Smooth muscle cell (in vitro differentiated cells): ENCODE measurements around the gene SPTBN4. TPM values are rescaled to one million over a fixed set of nuclear protein-coding genes. Genes with fewer than 3 reads are reported as not detected.

ENCODE experiments used
- DNase-seq: peaks from one replicate; lab custom pipeline; 2025; ENCODE audit not compliant: unreplicated experiment; lab: John Stamatoyannopoulos, UW
- H2AFZ ChIP-seq: fragments of 200-600 bp; sonication (generic); 2 replicates; pipeline ENCODE4 v1.6.0; 2016; ENCODE audit warnings: antibody characterized with exemption, low read depth, mild to moderate bottlenecking
- H3F3A ChIP-seq: fragments of 200-600 bp; sonication (generic); 2 replicates; pipeline ENCODE4 v1.6.0; 2017; ENCODE audit warnings: antibody characterized with exemption, low read depth
- H3K27ac ChIP-seq: fragments of 200-600 bp; sonication (generic); 2 replicates; pipeline ENCODE4 v1.5.1; 2016; ENCODE audit warnings: low read depth, mild to moderate bottlenecking
- H3K27me3 ChIP-seq: fragments of 200-600 bp; sonication (generic); 2 replicates; pipeline ENCODE4 v1.6.1; 2016; ENCODE audit warnings: low read depth, mild to moderate bottlenecking
- H3K36me3 ChIP-seq: fragments of 200-600 bp; sonication (generic); 2 replicates; pipeline ENCODE4 v1.5.1; 2016; ENCODE audit warnings: low read depth
- H3K4me1 ChIP-seq: fragments of 200-600 bp; sonication (generic); 2 replicates; pipeline ENCODE4 v1.5.1; 2016; ENCODE audit warnings: low read depth
- H3K4me2 ChIP-seq: fragments of 200-600 bp; sonication (generic); 2 replicates; pipeline ENCODE4 v1.6.0; 2016; ENCODE audit warnings: mild to moderate bottlenecking
- H3K4me3 ChIP-seq: fragments of 200-600 bp; sonication (generic); 2 replicates; pipeline ENCODE4 v1.5.1; 2016; ENCODE audit warnings: mild to moderate bottlenecking
- H3K79me2 ChIP-seq: fragments of 200-600 bp; sonication (generic); 2 replicates; pipeline ENCODE4 v1.6.0; 2016; ENCODE audit warnings: low read depth, mild to moderate bottlenecking
- H3K9ac ChIP-seq: fragments of 200-600 bp; sonication (generic); 2 replicates; pipeline ENCODE4 v1.6.0; 2016; ENCODE audit warnings: low read depth
- H3K9me3 ChIP-seq: fragments of 200-600 bp; sonication (generic); replicated peaks from 2 replicates; pipeline ENCODE4 v1.5.1; 2016; ENCODE audit warnings: low read depth
- H4K20me1 ChIP-seq: fragments of 200-600 bp; sonication (generic); 2 replicates; pipeline ENCODE4 v1.6.0; 2016; ENCODE audit warnings: low read depth
- WGBS: methylation state at CpG from one replicate; pipeline ENCODE4 v1.1.7; 2016; ENCODE audit warnings: low lambda C conversion rate; 5-methylcytosine and 5-hydroxymethylcytosine counted together
- polyA plus RNA-seq: library from polyadenylated mRNA; unstranded; fragments of >200 nt; fragmentation: Nextera tagmentation; extraction: Ambion mirVana; gene quantifications from 2 replicates; pipeline ENCODE4 v1.2.1, GENCODE V29; 2016
- total RNA-seq: library from RNA; depleted of rRNA; stranded (reverse); fragments of >200 nt; gene quantifications from 2 replicates; pipeline ENCODE4 v1.2.3, GENCODE V29; 2014
- TF ChIP-seq, protein P1 (sequence below): fragments of 200-600 bp; sonication (generic); IDR thresholded peaks from 2 replicates; pipeline ENCODE4 v1.5.1; 2017; ENCODE audit warnings: borderline replicate concordance, mild to moderate bottlenecking, antibody characterized with exemption; ENCODE audit not compliant: insufficient read depth, poor library complexity, severe bottlenecking

Gene SPTBN4
- total and polyA plus RNA-seq, 2 experiments from 2014 or later, result 1.0 to 1.2 TPM

DNA sequence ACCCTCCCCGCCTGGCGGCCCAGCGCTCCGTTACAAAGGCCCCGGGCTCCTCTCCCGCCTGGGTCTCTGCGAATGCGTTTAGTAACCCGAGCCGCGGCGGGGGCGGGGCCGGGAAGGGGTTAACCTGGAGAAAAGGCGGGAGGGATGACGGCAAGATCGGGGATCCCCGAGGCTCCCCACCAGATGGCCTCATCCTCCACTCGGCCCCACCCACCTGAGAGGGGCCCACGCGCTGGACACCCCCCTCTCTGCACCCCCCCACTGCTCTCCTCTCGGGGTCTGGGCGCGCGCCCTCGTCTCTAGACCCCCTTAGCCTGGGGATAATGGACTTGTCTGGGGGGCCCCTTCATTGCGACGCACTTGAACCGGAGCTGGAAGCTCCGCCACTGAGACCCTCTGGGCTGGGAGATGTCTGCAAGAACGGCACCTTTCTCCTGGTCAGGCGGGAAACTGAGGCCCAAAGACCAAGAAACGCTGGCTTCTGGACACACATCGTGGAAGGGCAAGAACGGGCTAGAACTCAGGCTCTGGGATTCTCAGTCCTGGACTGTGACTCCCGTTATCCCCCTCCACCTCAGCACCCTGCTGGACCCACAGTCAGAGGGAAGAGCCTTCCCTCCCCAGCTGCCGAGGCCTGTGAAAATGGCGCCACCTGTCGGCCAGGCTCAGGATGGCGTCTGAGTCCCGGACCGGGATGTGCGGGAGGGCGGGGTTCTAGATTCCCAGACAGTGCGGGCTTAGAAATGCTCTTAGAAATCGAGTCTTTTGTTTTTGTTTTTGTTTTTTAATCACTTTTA is 131.5 kb downstream of the SPTBN4 start:
- TF ChIP-seq, protein P1, sequence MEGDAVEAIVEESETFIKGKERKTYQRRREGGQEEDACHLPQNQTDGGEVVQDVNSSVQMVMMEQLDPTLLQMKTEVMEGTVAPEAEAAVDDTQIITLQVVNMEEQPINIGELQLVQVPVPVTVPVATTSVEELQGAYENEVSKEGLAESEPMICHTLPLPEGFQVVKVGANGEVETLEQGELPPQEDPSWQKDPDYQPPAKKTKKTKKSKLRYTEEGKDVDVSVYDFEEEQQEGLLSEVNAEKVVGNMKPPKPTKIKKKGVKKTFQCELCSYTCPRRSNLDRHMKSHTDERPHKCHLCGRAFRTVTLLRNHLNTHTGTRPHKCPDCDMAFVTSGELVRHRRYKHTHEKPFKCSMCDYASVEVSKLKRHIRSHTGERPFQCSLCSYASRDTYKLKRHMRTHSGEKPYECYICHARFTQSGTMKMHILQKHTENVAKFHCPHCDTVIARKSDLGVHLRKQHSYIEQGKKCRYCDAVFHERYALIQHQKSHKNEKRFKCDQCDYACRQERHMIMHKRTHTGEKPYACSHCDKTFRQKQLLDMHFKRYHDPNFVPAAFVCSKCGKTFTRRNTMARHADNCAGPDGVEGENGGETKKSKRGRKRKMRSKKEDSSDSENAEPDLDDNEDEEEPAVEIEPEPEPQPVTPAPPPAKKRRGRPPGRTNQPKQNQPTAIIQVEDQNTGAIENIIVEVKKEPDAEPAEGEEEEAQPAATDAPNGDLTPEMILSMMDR, result peak; percentile 96
- DNase-seq, result peak; percentile 85
- H2AFZ ChIP-seq, result no peak overlapping the region
- peaks cover 33% of the 10 kb centered on the region for H3K4me1 ChIP-seq
- peaks cover 13% of the 10 kb centered on the region for H3F3A ChIP-seq
- peaks cover 4% of the 10 kb centered on the region for H4K20me1 ChIP-seq
- H3K9me3 ChIP-seq, result no peaks in the 10 kb centered on the region
- H3K27ac ChIP-seq, result peak overlapping the region; percentile 13
- peak overlapping the region; percentile 47 for H3K4me3 ChIP-seq
- peak overlapping the region; percentile 89 for H3K4me2 ChIP-seq
- peaks cover 3% of the 10 kb centered on the region for H3K27me3 ChIP-seq
- H3K79me2 ChIP-seq, result no peaks in the 10 kb centered on the region
- no peak overlapping the region for H3K9ac ChIP-seq
- no peaks in the 10 kb centered on the region for H3K36me3 ChIP-seq
- WGBS, result 3% methylated on average over 26 of the region's 46 CpGs

DNA sequence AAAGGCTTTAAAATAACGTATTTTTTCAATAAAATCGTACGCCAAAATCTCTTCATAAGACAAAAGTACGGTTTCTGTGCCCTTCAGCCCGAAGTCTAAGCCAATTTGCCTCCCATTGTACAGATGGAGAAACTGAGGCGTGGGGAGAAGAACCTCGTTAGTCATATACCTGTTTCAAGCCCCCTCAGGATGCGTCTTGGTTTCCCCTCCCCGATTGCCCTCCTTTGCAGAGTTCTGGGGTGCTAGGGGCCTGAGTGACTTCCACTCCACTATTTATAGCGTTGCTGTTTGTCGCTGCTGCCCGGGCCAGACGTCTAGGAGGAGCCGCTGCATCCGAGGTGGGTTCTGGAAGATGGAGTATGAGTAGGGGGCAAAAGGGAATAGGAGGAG is 132.1 kb downstream of the SPTBN4 start:
- no peak overlapping the region for H2AFZ ChIP-seq
- no peak overlapping the region for H3K4me2 ChIP-seq
- H3K27me3 ChIP-seq, result peaks cover 3% of the 10 kb centered on the region
- H3K9ac ChIP-seq, result no peak overlapping the region
- WGBS, result 28% methylated on average over 14 of the region's 15 CpGs
- no peaks in the 10 kb centered on the region for H3K36me3 ChIP-seq
- H3K79me2 ChIP-seq, result no peaks in the 10 kb centered on the region
- H3K4me3 ChIP-seq, result peak overlapping the region; percentile 21
- no peaks in the 10 kb centered on the region for H3K9me3 ChIP-seq
- peaks cover 4% of the 10 kb centered on the region for H4K20me1 ChIP-seq
- no peak overlapping the region for H3K27ac ChIP-seq
- no peak for DNase-seq
- peaks cover 33% of the 10 kb centered on the region for H3K4me1 ChIP-seq
- H3F3A ChIP-seq, result peaks cover 13% of the 10 kb centered on the region
- TF ChIP-seq, protein P1, result no peak

DNA sequence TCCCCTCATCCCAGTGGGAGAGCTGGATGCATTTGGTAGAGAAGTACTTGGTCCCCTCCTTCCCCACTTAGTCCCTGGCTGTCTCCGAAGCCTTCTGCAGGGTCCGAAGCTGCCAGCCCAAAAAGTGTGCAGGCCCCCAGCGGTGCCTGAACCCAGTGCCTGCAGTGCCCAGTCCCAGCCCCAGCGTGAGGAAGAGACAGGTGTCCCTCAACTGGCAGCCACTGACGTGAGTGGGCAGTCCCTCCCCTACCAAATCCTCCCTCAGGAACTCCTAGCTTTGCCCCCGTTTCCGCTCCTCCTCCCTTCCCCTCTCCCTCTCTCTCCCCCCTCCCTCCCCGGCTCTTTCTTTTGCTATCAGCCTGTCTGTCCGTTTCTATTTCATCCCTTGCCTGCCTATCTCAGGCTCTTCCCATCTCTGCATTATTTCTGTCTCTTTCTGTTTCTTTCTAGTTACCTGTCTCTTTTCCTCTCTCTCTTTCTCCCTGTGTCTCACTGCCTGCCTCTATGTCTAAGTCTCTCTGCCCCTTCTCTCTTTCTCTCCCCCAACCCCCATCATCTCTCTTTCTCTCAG is 132.6 kb downstream of the SPTBN4 start:
- WGBS, result 25% methylated on average over 6 of the region's 9 CpGs
- Histone ChIP-seq H3K36me3 (no peaks in the 10 kb centered on the region), H3K4me2 (peak overlapping the region; percentile 94), H3K79me2 (no peaks in the 10 kb centered on the region), H4K20me1 (peaks cover 4% of the 10 kb centered on the region), H3K9ac (no peak overlapping the region), H3K27ac (no peak overlapping the region), H3K27me3 (peaks cover 3% of the 10 kb centered on the region), H3K4me3 (peak overlapping the region; percentile 26), H3K9me3 (no peaks in the 10 kb centered on the region), H2AFZ (no peak overlapping the region), H3F3A (peaks cover 16% of the 10 kb centered on the region), H3K4me1 (peaks cover 33% of the 10 kb centered on the region)
- TF ChIP-seq, protein P1, result no peak
- no peak for DNase-seq
